CD4-positive, alpha-beta T cell treated with Interleukin-15 for 4 hours (primary cell): ENCODE data around the gene ZBTB45.
A peak's percentile ranks its signal among the peaks of the same experiment; 100 is the strongest.

Experiments
- DNase-seq: peaks from one replicate; pipeline ENCODE4 v3.0.0-alpha.2; 2020; ENCODE audit warnings: low spot score

The ZBTB45 gene

GRCh38 chr19:58519355-58520256, at the start of gene ZBTB45:
TSS of gene ZBTB45 (minus strand) at chr19:58519810. CDS start at chr19:58517673, 2,137 bp downstream.
- DNase-seq: peak; percentile 93

GRCh38 chr19:58568453-58569130, 49.0 kb upstream of the ZBTB45 start:
- DNase-seq: no peak

GRCh38 chr19:58566989-58567388, 47.4 kb upstream of the ZBTB45 start:
- DNase-seq: no peak

GRCh38 chr19:58563823-58564222, 44.2 kb upstream of the ZBTB45 start:
- no peak for DNase-seq

GRCh38 chr19:58563034-58563573, 43.5 kb upstream of the ZBTB45 start:
- DNase-seq: peak; percentile 22

GRCh38 chr19:58562122-58563033, 42.8 kb upstream of the ZBTB45 start:
- DNase-seq: peak; percentile 23

GRCh38 chr19:58561373-58562121, 41.9 kb upstream of the ZBTB45 start:
- DNase-seq: no peak

- DNase-seq: no peak
These were observed 41.3 kb upstream of the ZBTB45 start for GRCh38 chr19:58560921-58561320.

GRCh38 chr19:58560007-58560887, 40.6 kb upstream of the ZBTB45 start:
- no peak for DNase-seq

- peak; percentile 47 for DNase-seq
These were observed 39.8 kb upstream of the ZBTB45 start for GRCh38 chr19:58559275-58560006.

GRCh38 chr19:58558623-58559274, 39.1 kb upstream of the ZBTB45 start:
- peak; percentile 100 for DNase-seq

GRCh38 chr19:58558066-58558622, 38.5 kb upstream of the ZBTB45 start, which contains the start of gene UBE2M:
TSS of gene UBE2M (minus strand) at chr19:58558611. CDS start at chr19:58558381, 230 bp downstream.
- peak; percentile 38 for DNase-seq

GRCh38 chr19:58557221-58558065, 37.8 kb upstream of the ZBTB45 start:
- peak; percentile 15 for DNase-seq

- no peak for DNase-seq
These were observed 37.1 kb upstream of the ZBTB45 start for GRCh38 chr19:58556622-58557220.

- DNase-seq: no peak
These were observed 36.5 kb upstream of the ZBTB45 start for GRCh38 chr19:58555920-58556621.

GRCh38 chr19:58555369-58555885, 35.8 kb upstream of the ZBTB45 start:
- DNase-seq: no peak
